ENCODE results near the gene GTF3C6. TPM values are rescaled to one million over a fixed set of nuclear protein-coding genes. Genes with fewer than 3 reads are reported as not detected.

Gene GTF3C6
- total RNA-seq, 1 experiment from 2014 or later, result 32.0 TPM

- no peak overlapping the region for H3K4me3 ChIP-seq (replicated peaks in 1 of 2; ENCODE audit: low read depth in 1 of 2, low read length in 2 of 2)
- TF ChIP-seq SRF (IDR thresholded peaks at IDR 0.05; ENCODE audit: low read depth), result no peak
- TF ChIP-seq FOSL1 (IDR thresholded peaks at IDR 0.05; ENCODE audit: low read depth), result no peak
- no peak for TF ChIP-seq ZFX (IDR thresholded peaks at IDR 0.05)
- no peak for TF ChIP-seq POLR2AphosphoS5 (IDR thresholded peaks at IDR 0.05; ENCODE audit: low read depth, low read length)
- no peak for TF ChIP-seq YY1 (IDR thresholded peaks at IDR 0.05; ENCODE audit: extremely low read depth, insufficient replicate concordance, low read depth, low read length)
- TF ChIP-seq ZNF274 (IDR thresholded peaks at IDR 0.05; ENCODE audit: low read depth, low read length), result no peak
- H2AFZ ChIP-seq (ENCODE audit: low read depth, low read length, poor library complexity, severe bottlenecking), result no peak overlapping the region
- ChIA-PET RAD21 (ENCODE audit: low non-redundant PET in 1 of 2, low total read pairs in 2 of 2, uncharacterized antibody in 2 of 2, unreplicated experiment in 2 of 2) (no interaction called here), CTCF (no interaction called here), POLR2A (no interaction called here)
- peaks cover 0 to 4% of the 10 kb centered on the region in 2 experiments; a peak in 1 of 4 replicates for H3K4me1 ChIP-seq (ENCODE audit: control insufficient read depth in 1 of 2, insufficient read depth in 2 of 2, low read length in 2 of 2)
- no peak overlapping the region for H3K4me2 ChIP-seq (ENCODE audit: low read length)
- H3K9me3 ChIP-seq (ENCODE audit: control insufficient read depth in 1 of 2, insufficient read depth in 1 of 2, low read depth in 1 of 2, low read length in 2 of 2), result no peaks in the 10 kb centered on the region
- no peaks in the 10 kb centered on the region for H3K9me2 ChIP-seq (ENCODE audit: insufficient read depth)
- no peaks in the 10 kb centered on the region for H4K20me1 ChIP-seq (ENCODE audit: insufficient read depth)
- intact Hi-C loops (cut with micrococcal nuclease), result no loop called here
- H3K27ac ChIP-seq (ENCODE audit: low read depth, low read length), result no peak overlapping the region
- H3K79me2 ChIP-seq (ENCODE audit: insufficient read depth, low read length), result no peaks in the 10 kb centered on the region
- no TSS peak for BruUV-seq (replicated peaks)
- DNase-seq (ENCODE audit: low read depth, low spot score) (no peak), ATAC-seq (no peak)
- no peaks in the 10 kb centered on the region for H3K27me3 ChIP-seq (ENCODE audit: insufficient read depth, low read length)
- H3K36me3 ChIP-seq (ENCODE audit: control insufficient read depth in 1 of 2, insufficient read depth in 2 of 2, low read length in 2 of 2), result no peaks in the 10 kb centered on the region
- H3K9ac ChIP-seq (ENCODE audit: low read length), result no peak overlapping the region
Observed at GRCh38 chr6:110934381-110934898, 24.1 kb upstream of the GTF3C6 start.

GRCh38 chr6:110935171-110935570 is 23.3 kb upstream of the GTF3C6 start:
- Histone ChIP-seq H3K36me3 (ENCODE audit: control insufficient read depth in 1 of 2, insufficient read depth in 2 of 2, low read length in 2 of 2) (no peaks in the 10 kb centered on the region), H3K9ac (ENCODE audit: low read length) (no peak overlapping the region), H3K4me2 (ENCODE audit: low read length) (no peak overlapping the region), H2AFZ (ENCODE audit: low read depth, low read length, poor library complexity, severe bottlenecking) (no peak overlapping the region), H3K4me3 (replicated peaks in 1 of 2; ENCODE audit: low read depth in 1 of 2, low read length in 2 of 2) (no peak overlapping the region), H3K27ac (ENCODE audit: low read depth, low read length) (no peak overlapping the region), H3K79me2 (ENCODE audit: insufficient read depth, low read length) (no peaks in the 10 kb centered on the region), H4K20me1 (ENCODE audit: insufficient read depth) (no peaks in the 10 kb centered on the region), H3K9me3 (ENCODE audit: control insufficient read depth in 1 of 2, insufficient read depth in 1 of 2, low read depth in 1 of 2, low read length in 2 of 2) (no peaks in the 10 kb centered on the region), H3K27me3 (ENCODE audit: insufficient read depth, low read length) (no peaks in the 10 kb centered on the region), H3K9me2 (ENCODE audit: insufficient read depth) (no peaks in the 10 kb centered on the region), H3K4me1 (ENCODE audit: control insufficient read depth in 1 of 2, insufficient read depth in 2 of 2, low read length in 2 of 2) (peaks cover 0 to 4% of the 10 kb centered on the region in 2 experiments; a peak in 1 of 4 replicates)
- ATAC-seq (no peak), DNase-seq (ENCODE audit: low read depth, low spot score) (no peak)
- intact Hi-C loops (cut with micrococcal nuclease), result no loop called here
- POLR2A ChIA-PET, result no interaction called here
- CTCF ChIA-PET, result no interaction called here
- RAD21 ChIA-PET (ENCODE audit: low non-redundant PET in 1 of 2, low total read pairs in 2 of 2, uncharacterized antibody in 2 of 2, unreplicated experiment in 2 of 2), result no interaction called here
- TF ChIP-seq, protein P1, sequence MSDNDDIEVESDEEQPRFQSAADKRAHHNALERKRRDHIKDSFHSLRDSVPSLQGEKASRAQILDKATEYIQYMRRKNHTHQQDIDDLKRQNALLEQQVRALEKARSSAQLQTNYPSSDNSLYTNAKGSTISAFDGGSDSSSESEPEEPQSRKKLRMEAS (IDR thresholded peaks at IDR 0.05), result no peak
- TF ChIP-seq POLR2A (IDR thresholded peaks at IDR 0.05; ENCODE audit: borderline replicate concordance, extremely low read depth, insufficient read depth, insufficient read length) (no peak), YY1 (IDR thresholded peaks at IDR 0.05; ENCODE audit: extremely low read depth, insufficient replicate concordance, low read depth, low read length) (no peak)
- TF ChIP-seq, protein P2, sequence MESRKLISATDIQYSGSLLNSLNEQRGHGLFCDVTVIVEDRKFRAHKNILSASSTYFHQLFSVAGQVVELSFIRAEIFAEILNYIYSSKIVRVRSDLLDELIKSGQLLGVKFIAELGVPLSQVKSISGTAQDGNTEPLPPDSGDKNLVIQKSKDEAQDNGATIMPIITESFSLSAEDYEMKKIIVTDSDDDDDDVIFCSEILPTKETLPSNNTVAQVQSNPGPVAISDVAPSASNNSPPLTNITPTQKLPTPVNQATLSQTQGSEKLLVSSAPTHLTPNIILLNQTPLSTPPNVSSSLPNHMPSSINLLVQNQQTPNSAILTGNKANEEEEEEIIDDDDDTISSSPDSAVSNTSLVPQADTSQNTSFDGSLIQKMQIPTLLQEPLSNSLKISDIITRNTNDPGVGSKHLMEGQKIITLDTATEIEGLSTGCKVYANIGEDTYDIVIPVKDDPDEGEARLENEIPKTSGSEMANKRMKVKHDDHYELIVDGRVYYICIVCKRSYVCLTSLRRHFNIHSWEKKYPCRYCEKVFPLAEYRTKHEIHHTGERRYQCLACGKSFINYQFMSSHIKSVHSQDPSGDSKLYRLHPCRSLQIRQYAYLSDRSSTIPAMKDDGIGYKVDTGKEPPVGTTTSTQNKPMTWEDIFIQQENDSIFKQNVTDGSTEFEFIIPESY (IDR thresholded peaks at IDR 0.05; ENCODE audit: extremely low read depth, insufficient replicate concordance, low read length), result no peak
- no TSS peak for BruUV-seq (replicated peaks)
